Measurements from ENCODE around the gene PTPRT. TPM values are rescaled to one million over a fixed set of nuclear protein-coding genes. Genes with fewer than 3 reads are reported as not detected.

The PTPRT gene
- polyA plus RNA-seq, 4 donors = 0.30 to 1.0 (median 0.68) TPM

DNA sequence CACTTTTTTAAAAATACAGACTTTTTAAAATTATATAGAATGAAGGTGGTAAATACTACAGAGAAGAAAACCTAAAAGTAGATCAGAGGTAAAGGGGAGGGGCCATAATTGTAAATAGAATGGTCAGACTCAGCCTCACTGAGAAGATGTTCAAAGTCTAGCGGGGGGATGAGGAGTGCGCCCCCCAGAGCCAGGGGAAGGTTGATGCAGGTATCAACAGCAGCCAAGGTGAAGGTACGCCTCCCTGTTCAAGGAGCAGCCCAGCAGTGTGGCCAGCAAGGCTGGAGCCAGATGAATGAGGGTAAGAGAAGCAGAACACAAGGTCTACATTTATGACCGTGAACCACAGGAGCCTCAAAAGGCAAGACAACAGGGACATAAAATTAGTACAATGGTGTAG is 204.1 kb downstream of the PTPRT start:
- DNase-seq (ENCODE audit: low read depth in 4 of 4, low spot score in 3 of 4) = no peak

DNA sequence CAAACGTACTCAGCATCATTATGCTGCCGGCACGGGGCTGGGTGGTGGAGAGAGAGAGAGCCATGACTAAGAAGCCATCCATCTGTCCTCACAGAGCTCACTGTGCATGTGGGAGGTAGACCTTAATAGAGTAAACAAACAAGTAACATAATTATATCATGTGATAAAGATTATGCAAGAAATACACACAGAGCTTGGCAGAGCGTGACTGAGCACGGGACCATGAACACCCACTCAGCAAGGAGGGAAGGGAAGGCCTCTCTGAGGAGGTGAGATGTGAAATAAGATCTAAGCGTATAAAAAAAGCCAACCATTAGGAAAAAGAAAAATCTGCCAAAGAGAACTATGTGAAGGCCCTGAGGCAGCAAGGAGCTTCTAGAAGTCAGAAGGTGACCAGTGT is 207.5 kb downstream of the PTPRT start:
- no peak for DNase-seq (ENCODE audit: low read depth in 4 of 4, low spot score in 3 of 4)

DNA sequence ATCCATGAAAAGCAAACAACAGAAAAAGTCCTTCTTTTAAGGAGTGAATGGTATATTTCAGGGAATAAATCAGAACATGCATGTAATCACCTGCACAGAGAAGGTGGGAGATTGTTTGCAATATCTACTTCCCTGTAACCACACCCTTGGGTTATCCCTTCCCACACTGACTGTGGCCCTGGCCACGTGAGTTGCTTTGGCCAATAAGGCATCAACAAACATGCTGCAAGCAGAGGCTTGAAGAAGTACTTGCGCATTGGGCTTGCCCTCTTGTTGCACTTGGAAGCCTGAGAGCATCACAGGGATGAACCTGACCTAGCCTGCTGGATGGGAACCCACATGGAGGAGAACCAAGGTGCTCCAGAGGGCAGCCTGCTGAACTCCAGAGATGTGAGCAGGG is 208.5 kb downstream of the PTPRT start:
- DNase-seq (ENCODE audit: low read depth in 4 of 4, low spot score in 3 of 4) = no peak

DNA sequence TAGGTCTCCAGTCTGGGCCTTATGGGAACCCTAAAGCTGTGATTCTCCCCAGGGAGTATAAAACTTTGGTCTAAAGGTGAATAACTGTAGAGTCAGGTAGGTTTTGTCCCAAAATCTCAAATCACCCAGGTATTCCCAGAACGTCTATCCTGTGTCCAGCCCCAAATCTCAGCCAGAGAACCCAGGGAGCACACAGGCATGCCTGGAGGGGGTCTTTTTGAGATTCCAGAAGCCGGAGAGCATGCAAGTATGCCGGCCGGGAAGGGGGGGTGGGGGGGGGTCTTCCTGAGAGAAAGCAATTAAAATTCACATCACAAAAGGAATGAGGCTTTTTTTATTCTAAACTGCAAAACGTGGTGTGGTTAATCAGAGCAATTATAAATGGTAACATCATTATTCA is 210.0 kb downstream of the PTPRT start:
- DNase-seq (ENCODE audit: low read depth in 4 of 4, low spot score in 3 of 4) = no peak

DNA sequence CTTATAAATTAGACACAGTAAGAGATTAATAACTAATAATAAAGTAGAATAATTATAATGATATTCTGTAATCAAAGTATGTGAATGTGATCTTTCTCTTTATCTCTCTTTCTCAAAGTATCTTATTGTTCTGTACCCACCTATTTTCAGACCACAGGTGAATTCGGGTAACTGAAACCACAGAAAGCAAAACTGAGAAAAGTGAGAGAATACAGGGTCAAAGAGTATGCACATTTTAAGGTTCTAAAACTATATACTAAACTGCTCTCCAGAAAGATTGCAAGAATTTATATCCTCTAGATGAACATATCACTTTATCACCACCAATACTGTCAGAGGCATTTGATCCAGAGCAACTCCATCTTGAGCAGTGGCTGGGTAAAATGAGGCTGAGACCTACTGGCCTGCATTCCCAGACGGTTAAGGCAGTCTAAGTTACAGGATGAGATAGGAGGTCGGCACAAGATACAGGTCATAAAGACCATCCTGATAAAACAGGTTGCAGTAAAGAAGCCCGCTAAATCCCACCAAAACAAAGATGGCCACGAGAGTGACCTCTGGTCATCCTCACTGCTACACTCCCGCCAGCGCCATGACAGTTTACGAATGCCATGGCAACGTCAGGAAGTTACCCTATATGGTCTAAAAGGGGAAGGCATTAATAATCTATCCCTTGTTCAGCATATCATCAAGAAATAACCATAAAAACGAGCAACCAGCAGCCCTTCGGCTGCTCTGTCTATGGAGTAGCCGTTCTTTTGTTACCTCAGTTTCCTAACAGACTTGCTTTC is 211.3 kb downstream of the PTPRT start:
- DNase-seq (ENCODE audit: low read depth in 4 of 4, low spot score in 3 of 4) = no peak

DNA sequence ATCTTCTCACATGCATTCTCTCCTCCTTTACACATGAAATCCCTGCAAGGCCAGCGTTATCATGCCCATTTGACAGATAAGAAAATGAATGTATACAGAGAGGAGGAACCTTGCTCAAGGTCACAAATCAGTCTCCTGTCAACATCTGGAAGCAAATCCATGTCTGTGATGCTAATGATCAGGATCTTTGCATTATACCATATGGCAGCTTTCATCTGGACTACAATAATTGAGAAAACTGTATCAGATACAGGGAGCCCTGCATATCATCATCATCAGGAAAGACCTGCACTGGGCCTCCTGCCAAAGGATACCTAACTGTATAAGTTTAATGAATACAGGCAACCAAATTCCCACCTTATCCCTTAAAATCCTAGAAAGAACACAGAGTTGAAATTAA is 213.7 kb downstream of the PTPRT start:
- no peak for DNase-seq (ENCODE audit: low read depth in 4 of 4, low spot score in 3 of 4)

DNA sequence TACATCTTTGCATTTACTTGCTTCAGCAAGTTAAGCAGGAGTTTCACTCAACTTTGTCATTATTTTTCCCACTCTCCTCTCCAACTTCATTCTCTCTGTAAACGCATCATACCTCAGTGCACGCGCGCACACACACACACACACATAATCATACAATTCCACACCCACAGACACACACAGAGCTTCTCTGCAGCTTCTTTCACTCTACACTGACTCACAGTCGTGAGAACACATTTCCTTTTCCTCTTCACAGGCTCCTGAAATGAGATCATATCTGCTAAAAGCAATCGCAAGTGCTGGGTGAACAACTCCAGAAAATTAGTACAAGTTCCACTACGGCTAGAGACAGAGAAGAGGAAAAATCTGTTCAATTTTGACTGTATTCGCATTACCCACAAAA is 215.4 kb downstream of the PTPRT start:
- DNase-seq (ENCODE audit: low read depth in 4 of 4, low spot score in 3 of 4) = no peak

DNA sequence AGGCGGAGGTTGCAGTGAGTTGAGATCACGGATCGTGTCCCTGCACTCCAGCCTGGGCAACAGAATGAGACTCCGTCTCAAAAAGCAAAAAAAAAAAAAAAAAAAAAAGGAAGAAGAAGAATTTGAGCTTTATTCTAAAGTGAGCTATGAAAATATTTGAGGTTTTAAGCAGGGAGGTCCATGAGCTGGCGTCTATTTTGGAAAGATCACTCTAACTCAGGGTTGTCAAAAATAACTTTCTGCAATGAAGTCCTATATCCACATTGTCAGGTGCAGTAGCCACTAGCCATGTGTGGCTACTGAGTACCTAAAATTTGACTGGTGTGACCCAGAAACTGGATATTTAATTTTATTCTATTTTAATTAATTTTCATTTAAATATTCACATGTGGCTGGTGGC is 217.1 kb downstream of the PTPRT start:
- DNase-seq (ENCODE audit: low read depth in 4 of 4, low spot score in 3 of 4) = no peak

DNA sequence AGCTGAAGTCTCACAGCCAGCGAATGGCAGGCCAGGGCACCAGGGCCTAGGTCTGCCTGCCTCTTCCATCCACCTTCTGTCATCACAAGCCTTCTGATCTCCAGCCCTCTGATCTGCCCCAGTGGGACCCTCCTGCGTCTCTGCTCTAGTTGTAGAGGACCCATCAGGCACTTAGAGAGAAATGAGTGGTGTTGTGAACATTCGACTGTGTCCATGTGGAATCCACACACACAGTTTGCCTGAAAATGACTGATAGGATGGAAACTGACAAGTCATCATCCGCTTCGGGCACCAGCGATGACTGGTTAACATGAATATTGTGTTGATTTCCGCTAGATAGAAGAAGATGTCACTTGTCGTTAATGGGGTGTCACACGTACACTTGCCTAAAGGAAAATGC is 221.0 kb downstream of the PTPRT start:
- DNase-seq (ENCODE audit: low read depth in 4 of 4, low spot score in 3 of 4) = no peak

DNA sequence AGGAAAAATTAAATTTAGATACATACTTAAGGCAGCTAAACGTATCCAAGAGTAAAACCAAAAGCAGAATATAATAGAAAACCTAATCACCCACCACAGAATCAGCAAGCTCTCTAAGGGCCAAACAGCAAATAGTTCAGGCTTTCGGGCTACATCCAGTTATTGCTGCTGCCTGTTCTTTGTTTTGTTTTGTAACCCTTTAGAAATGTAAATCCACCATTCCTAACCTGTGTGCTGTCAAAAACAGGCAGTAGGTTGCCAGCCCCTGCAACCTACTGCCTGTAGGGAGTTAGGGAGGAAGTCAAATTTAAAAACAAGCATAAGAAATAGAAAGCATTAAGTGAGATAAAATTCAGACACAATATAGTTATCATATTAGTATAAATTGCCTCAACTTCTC is 225.9 kb downstream of the PTPRT start:
- DNase-seq (ENCODE audit: low read depth in 4 of 4, low spot score in 3 of 4) = no peak

DNA sequence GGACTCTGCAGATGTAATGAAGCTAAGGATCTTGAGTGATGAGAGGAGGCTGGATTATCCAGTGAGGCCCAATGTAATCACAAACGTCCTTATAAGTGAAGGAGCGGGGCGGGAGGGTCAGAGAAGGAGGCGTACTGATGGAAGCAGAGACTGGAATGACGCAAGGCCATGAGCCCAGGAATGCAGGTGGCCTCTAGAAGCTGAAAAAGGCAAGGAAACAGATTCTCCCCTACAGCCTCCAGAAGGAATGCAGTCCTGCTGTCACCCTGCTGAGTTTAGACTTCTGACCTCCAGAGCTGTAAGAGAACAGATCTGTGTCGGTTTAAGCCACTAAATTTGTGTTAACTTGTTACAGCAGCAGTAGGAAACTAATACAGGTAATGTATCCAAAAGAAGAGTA is 227.9 kb downstream of the PTPRT start:
- DNase-seq (ENCODE audit: low read depth in 4 of 4, low spot score in 3 of 4) = no peak

DNA sequence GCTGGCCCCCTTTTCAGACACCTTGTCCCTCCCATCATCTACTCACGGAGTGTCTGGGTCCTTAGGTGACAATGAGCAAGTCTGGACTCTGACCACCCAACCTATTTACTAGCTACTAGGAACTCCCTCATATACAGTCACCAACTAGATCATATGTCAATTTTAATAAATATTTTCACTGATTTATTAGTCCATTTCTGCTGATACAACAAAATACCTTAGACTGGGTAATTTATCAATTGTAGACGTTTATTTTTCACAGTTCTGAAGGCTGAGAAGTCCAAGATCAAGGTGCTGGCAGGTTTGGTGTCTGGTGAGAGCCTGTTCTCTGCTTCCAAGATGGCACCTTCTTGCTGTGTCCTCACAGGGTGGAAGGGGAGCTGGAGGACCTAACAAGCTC is 229.7 kb downstream of the PTPRT start:
- DNase-seq (ENCODE audit: low read depth in 4 of 4, low spot score in 3 of 4) = no peak

DNA sequence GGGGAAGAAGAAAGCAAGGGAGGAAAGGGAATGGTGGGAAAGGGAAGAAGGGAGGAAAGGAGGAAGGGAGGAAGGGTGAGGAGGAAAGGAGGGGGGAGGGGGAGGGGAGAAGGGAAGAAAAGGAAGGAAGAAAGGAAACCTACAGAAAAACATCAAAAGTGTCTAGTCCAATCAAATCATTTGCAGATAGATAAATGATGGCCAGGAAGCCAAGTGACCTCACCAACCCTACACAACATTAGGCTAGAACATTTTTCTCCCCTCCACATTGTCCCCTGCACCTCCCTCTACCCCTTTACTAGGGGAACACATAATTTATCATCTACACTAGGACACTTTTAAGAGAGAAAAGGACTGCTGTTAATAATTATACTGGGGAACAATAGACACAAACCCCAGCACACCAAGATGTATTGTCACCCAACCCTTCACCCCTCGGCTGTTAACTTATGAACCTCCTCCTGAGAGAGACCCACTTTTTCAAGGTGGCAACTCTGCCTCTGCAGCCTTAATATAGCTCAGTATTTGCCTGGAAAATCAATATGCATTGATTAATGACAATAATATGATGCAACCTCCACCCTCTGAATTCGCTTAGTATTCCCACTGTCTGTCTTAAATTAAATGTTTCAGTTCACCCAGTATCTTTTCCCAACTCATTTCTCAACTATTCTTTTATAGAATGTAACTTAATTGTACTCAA is 231.2 kb downstream of the PTPRT start:
- DNase-seq (ENCODE audit: low read depth in 4 of 4, low spot score in 3 of 4) = no peak

DNA sequence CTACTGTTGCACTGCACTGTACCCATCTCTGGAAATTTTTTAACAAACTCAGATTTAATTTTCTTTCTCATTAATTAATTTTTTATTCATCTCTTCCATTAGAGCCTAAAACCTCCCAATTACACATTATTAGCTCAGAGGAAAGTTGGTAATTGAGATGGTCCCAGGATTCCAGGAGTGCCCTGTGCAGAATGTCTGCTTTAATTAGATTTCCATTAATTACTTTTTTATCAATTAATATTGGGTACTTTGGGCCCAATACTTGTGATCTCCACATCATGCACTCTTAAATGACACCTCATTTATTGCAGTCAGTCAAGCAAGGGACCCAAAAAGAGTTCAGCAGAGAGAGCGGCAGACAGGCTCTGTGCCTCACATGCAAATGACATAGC is 232.0 kb downstream of the PTPRT start:
- DNase-seq (ENCODE audit: low read depth in 4 of 4, low spot score in 3 of 4) = no peak

DNA sequence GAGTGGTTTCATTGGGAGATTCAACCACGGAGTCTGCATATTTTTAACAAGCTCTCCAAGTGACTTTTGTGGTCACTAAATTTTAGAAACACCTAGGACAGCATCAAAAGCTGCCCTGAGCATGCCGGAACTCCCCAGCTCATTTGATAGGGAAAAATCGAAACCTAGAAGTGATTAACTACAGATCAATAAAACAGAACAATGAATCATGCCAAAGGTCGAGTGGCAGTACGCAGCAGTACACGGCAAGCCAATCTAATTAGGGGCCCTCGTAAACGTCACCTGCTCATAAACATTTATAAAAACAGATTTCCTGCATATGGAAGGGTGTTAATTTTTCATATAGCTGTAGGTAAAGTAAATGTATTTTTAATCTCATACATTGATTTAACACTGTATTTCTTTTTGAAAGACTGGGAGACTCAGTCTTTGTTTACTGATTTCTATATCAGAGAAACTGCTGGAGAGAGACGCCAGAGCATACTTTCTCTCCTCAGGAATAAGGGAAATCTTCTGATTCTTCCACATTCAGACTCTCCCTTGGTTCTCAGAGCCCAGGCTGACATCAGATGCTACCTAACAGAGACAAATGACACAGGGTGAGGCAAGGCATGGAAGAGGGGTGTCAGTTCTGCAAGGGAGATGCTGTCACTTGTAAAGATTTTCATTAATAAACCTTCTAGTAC is 232.5 kb downstream of the PTPRT start:
- DNase-seq (ENCODE audit: low read depth in 4 of 4, low spot score in 3 of 4) = no peak

DNA sequence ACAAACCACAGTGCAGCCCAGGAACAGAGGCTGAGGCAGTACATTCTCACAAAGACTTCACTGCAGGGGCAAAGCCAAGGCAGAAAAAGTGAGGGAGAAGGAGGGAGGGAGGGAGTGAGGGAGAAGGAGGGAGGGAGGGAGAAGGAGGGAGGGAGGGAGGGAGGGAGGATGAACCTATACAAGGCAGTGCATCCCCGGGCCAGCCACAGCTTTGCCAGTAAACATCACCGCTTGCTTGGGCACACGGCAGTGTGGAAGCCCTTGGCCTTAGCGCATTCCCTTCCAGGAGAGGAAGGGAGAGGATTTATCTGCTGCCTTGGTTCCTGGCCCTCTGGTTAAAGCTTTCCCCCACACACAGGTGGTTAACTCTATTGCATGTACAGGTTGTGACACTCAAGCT is 234.0 kb downstream of the PTPRT start:
- no peak for DNase-seq (ENCODE audit: low read depth in 4 of 4, low spot score in 3 of 4)

DNA sequence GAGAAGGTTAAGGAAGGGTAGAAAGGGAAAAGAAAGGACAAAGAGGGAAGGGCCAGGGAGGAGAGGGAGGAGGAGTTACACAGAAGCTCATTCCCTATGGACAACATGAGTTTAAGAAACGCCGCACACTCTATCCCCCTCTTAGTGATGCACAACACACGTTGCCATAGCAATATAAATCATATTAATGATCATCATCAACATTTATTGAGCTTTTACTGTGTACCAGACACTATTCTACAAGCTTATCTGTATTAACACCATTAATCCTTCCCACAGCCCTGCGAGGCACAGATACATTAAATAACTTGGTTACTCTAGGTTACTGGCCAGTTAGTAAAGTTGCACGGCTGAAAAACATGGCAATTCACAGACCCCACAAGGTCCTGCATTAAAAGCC is 234.8 kb downstream of the PTPRT start:
- no peak for DNase-seq (ENCODE audit: low read depth in 4 of 4, low spot score in 3 of 4)

DNA sequence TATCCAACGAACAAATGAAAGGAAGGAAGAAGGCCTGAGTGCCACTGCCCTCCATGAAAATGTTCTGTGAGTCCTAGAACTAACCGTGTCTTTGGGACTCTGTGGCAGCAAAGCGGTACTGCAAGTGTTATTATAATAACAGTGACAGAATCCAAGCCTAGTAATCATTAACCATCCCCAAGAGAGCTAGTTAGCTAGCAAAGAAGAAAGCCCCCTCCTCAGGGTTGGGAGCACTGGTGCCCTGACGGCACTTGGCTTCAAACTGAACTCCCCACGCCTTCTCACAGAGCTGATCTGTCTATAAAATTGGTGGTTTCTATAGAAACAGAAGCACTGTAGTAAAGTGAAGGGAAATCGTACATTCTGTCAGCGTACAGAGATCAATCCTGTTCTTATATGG is 239.8 kb downstream of the PTPRT start:
- peak in 3 of 4 donors; percentile 4 to 12 (median 12) for DNase-seq (ENCODE audit: low read depth in 4 of 4, low spot score in 3 of 4)

DNA sequence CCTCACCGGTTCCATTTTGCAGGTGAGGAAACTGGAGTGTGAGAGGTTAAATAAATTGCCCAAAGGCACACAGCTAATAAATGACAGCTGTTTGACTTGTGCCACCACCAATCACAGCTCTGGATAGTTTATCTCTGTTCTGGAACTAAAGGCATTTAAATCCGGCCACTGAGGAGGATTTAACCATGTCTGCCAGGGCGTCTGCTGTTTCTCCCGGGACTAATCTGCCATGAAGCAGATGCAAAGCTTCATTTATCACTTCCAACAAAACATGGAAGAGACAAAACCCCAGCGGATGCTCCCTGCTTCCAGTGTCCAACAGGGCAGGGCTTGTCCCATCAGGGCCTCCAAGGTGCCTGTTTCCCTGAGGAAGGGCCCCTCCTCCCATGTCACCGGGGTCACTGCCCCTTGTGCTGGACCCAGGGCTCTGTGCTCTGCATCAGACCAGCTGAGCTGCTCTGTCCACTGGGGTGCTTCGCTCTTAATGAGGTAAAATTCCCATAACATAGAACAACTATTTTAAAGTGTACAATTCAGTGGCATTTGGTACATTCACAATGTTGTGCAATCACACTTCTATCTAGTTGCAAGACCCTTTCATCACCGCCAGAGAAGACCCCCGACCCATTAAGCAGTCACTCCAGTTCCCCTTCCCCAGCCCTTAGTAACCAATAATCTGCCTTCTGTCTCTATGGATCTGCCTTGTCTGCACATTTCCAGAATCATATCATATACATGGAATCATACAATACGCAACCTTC is 244.3 kb downstream of the PTPRT start:
- no peak for DNase-seq (ENCODE audit: low read depth in 4 of 4, low spot score in 3 of 4)

DNA sequence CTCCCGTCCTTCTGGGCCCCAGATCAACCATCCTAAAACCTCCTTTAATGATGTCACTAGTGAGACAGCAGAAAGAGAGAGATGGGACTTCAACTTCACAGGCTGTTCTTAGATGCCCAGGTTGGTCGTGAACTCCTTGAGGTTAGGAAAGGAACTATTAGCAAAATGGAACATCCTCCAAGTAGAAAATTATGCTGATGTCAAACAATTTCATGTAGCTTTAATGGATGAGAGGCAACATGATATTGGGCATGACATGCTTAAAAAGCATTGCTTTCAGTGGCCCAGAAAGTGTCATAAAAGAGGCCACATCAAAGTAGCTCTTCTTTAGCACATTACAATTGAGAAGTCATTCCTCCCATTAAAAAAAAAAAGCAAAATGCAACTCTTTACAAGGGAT is 248.1 kb downstream of the PTPRT start:
- DNase-seq (ENCODE audit: low read depth in 4 of 4, low spot score in 3 of 4) = no peak

Measured in right renal pelvis (tissue), 4 donors.